Kasumi-1 (cell line): ENCODE results near the gene TEKT3.

Source experiments
- DNase-seq, 2 experiments: peaks; one replicate each; lab custom pipeline; 2025; lab: John Stamatoyannopoulos, UW

TEKT3 gene

DNA sequence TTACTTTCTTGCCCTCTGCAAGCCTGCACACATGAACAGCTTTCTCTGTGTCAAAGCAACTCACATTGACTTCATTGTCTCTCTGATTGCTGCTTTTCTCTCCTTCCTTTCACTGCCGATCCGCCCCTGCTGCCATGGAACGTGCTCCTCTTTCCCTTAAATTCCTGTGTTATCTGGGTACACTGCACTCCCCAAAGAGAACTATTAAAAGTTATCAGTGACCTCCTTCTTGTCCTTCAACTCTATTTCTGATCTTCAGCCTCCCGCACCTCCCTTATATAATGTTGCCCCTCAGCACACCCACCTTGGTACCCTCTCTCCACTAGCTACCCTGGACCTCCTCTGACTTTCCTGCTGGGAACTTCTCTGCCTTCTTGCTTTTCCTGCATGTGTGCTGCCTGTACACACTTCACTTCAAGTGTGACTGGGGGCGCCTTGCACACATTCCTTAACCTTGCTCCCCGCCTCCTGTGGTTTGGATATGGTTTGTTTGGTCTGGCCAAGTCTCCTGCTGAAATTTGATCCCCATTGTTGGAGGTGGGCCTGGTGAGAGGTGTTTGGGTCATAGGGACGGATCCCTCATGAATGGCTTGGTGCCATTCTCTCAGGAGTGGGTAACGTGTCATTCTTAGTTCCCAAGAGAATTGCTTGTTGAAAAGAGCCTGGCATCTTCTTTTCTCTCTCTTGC is 49.6 kb downstream of the TEKT3 start:
- no peak for DNase-seq

DNA sequence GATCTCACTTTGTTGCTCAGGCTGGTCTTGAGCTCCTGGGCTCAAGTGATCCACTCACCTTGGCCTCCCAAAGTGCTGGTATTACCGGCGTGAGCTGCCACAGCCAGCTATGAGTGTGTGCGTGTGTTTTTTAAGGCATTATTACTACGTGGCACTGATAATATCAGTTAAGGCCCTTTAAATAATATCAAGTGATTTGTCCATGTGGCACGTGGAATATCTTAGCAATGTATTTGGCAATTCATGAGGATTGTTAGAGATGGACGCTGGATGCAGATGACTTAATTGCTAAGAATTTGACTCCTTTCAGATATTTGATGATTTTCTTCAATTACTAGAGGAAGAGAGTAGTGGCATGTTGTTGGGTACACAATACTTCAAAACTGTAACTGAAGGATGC is 50.8 kb downstream of the TEKT3 start:
- no peak for DNase-seq

DNA sequence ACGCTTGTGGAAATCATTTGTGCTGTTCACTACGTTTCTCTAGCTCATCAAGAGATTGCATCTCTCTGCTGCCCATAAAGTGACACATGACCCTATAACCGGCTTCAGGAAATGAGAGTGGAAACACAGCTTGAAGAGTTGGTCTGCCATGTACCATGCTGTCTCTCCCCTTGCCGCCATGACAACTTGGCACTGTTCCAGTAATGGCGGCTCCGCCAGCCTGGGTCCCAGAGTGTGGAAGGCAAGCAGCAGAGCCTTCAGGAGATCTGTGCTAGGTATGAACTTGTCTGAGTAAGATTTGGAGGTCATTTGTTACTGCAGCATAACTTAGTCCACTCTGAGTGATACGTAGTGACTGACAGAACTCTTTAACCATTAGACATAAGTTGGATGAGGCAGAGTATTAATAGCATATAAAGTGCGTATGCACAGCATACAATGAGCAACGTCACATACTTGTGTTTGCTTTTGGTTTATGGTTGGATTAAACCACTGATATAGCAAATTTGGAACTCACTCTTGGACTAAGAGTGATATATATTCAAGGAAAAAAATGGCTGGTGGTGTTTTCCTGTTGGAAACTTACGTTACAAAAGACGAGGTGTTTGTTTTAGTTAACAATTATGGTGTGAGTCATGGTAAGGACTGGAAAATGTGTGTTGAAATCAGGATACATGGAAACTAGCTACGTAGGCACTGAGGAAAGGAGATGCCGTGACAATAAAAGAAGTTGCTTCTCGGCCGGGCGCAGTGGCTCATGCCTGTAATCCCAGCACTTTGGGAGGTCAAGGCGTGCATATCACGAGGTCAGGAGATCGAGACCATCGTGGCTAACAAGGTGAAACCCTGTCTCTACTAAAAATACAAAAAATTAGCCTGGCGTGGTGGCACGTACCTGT is 51.9 kb downstream of the TEKT3 start:
- no peak for DNase-seq

DNA sequence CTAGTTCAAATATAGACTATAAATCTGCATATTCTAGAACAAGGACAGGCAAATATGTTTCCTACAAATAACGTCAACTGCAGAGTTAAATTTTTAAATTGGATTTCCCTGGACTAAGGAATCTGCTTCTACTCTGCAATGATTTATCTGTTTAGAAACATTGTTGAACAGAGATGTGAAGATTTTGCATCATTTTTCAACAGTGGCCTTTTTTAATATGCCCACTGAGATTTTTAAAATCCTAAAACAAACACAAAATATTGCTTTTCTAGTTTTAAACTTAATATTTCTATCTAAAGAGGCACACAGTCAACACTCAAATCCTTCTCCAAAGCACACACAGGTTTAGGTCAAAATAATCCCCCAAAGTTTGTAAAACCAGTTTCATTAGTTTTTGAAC is 52.5 kb downstream of the TEKT3 start:
- no peak for DNase-seq

DNA sequence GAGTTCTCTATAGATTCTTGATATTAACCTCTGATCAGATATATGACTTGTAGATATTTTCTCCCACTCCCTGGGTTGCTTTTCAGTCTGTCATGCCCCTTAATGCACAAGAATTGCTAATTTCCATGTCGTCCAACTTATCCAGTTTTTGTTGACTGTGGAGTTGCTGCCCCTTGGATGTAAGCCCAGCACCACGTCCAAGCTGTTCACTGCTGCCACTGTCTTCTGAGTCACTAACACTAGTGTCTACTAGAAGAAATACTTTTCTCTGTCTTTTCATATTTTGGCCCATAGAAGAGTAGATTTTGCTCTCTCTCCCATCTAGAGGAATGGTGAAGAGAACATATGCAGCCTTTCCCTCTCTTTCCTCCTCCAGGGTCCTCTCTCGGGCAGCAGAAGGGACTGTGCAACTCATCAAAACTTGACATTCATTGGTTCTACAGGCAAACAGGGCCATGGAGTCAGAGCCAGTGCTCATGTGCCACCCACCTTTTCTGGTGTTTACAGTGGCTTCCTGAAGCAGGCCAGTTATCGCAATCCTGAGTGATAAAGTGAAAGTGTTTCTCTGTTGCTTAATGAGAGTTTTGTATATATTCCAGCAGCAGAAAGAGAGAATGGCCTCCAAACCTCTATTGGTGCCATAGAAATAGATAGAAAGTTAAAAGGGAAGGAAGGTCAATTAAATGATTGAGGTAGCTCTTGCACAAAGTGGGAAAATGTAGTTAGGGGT is 53.7 kb downstream of the TEKT3 start:
- no peak for DNase-seq

DNA sequence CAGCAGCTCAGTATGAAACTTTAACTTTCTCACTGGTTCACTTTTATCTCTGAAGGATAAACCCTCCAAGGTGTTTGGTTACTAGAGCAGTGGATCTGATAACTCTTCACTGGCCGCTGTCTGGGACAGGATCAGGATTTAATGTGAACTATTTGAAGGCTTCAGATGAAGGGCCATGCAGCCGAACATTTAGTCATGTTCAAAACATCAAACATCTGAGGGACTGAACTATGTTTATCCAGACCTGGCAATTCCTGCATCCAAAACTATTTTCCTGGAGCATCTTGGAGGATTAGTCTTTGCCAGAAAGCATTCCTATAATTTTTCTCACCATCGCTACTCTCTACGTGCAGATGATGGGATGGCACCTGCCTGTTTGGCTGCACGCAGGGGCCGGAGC is 55.9 kb downstream of the TEKT3 start:
- DNase-seq = no peak

DNA sequence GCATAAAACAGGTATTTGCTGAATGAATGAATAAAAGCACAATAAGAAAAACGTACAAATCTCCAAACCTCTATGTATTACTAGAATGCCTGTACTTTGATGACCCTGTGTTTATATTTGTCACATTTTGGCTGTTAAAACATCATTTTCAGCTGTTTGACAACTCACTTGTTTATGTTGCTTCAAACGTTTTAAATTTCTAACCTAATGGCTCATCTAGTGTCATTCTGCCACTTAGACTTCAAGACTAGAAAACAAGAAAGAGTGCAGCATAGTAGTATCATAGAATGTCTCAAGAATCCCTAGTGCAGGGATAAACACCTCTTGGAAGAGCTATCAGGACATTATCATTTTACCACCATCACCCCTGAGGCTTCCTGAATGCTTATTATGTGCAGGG is 56.9 kb downstream of the TEKT3 start:
- no peak for DNase-seq

DNA sequence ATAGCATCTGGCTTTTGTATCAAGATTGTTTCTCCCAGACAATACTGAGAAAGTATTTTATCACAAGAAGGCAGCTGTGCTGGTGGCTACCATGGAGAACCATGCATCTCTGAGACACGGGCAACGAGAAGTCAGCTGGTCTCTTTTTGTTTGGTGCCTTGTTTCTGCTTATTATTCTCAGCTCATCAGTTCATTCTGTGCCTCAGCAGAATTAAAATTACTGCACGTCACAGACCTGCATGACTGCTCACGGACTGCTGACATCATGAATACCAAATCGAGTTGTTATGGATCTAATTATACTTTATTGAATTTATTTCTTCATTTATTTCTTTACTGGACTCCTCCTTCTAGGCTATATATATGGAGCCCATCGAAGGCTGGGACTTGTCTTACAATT is 57.3 kb downstream of the TEKT3 start:
- DNase-seq = no peak

DNA sequence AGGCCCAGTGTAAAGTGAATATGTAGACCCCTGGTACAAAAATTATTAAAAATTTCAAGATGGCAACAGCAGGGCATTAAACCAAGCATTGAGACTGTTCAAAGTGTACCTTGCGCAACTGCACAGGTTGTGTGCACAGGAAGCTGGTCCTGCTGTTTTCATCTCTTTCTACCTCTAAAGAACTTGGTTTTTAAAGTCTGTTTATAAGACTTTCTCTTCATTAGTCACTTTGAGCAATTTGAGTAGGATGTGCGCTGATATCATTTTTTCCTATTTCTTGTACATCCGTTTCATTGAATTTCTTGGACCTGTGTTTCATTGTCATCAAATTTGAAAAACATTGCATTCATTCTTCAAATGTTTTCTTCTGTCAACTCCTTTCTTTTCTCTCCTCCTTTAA is 59.5 kb downstream of the TEKT3 start:
- no peak for DNase-seq

DNA sequence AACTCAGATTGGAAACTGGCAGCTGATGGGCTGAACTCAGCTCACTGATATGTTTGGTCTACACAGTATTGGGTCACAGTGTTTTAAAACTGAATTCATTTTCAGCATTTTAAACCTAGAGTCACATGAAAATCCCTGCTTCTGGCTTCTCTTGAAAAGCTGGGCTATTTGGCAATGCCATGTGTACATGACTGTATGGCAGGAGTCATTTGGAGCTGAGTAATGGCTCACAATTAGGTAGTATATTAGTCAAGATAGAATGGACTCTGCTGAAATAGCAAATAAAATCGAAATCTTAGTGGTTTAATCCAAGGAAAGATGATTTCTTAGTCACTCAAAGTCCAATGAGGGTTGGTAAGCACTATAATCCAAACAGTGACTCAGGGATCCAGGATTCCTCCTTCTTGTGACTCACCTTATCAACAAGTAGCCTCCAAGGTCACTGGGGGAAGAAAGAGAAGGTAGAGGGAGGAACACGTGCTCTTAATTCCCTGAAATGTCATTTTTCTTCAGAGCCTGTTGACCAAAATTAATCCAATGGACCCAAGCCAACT is 62.4 kb downstream of the TEKT3 start:
- DNase-seq = no peak

DNA sequence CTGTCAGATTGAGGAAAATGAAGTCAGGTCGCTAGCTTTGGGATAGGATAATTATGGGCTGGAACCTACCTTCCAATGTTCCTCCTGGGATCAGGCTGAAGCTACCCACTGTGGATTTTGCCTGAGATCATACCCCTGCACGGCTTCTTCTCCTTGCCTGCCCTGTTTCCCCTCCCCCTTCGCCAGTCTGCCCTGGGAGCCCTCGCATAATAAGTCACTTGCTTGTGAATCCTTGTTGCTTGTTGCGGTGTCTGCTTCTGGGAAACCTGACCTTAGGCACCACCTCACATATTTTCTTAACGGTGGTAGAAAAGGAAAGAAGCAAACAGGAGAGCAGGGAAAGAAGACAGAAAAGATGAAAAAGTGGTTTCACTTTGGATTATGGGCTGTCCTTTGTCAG is 63.0 kb downstream of the TEKT3 start:
- DNase-seq = no peak

DNA sequence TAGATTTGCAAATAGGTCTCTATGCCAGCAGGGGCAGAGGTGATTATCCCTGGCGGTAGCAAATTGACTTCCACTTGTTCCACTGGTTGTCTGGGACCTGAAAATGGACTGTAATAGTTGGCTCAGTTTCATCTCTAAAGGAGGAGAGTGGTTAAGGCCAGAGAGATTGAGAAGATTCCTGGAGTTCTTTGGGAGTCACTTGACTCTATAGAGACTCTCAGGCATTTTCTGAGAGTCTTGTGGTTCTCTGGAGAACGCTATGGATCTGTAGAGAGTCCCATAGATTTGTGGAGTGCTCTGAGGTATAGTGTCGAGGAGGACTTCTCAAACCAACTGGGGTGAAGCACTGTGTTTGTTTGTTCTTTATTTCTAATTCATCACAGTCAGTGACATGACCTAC is 67.4 kb downstream of the TEKT3 start:
- no peak for DNase-seq

DNA sequence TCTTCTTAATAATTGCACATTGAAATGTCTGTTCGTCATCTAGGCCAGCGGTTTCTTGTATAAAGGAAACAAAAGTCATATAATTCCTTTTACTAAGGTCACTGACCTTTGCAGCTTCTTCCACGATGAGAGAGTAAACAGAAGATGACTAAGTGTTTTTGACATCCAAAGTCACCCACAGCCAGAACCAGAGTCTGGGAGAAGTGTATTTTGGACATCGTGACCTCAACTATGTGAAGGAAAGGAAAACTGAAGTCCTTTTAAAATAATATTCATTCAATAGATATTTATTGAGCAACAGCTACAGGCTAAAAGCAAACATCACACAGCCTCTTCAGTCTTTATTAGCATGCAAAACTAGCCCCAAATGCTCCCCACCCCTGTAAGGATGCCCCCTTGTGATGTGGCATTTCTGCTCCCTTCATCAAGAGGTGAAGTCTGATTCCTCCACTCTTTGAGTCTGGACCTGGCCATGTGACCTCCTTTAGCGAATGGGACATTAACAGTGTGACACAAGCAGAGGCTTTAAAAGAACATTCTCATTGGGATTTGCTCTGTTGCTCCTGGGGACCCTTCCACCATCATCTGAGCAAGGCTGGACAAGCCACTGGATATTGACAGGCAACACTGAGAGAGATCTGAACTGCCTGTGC is 68.1 kb downstream of the TEKT3 start:
- DNase-seq = no peak

DNA sequence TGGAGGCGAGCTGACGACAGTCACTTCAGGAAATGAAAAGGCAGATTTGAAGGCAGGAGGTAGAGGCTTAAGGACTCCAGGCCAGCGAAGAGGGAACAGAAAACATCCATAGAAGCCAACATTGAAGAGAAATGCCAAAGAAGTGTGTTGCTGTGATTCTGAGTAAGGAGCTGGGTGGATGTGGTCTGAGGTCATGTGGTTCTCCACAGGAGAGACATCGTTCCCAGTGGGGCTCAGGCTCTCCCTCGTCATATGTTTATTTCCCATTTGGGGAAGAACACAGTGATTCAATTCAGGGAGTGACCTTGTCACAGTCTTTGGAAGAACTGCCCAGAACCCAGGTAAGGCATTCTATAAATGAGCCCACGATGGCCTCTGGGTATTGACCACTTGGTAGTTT is 69.7 kb downstream of the TEKT3 start:
- DNase-seq = no peak

DNA sequence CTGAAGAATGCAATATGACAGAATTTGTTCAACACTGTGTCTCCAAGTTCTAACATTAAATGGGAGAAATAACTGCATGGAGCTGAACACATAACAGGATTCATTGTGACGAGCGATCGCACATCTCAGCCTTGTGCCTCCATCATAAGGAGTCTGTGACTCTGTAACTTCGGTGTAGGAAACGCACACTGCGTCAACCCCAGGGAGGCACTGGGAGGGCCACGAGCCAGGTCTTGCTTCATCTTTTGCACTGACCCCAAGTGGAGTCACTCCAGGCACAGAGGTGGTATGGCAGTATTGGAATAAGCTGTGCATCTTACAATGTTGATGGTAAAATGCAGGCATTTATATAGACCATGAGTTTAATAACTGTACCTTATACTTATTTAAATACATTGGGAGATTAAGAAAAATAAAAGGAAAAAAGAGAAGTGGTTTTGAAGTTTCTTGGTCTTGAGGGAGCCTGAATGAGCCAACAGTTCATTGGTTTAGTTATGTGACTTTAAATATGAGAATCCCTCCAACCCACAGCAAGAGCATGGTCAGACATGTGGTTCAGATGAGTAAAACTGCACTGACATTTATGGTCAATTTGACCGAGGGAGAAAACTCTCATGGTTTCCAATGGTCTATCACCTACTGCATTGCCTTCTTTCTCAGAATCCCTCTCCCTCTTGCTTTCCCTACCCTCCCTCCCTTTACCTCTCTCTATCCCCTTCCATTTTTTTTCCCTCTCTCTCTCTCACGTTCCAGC is 70.6 kb downstream of the TEKT3 start:
- DNase-seq = no peak

DNA sequence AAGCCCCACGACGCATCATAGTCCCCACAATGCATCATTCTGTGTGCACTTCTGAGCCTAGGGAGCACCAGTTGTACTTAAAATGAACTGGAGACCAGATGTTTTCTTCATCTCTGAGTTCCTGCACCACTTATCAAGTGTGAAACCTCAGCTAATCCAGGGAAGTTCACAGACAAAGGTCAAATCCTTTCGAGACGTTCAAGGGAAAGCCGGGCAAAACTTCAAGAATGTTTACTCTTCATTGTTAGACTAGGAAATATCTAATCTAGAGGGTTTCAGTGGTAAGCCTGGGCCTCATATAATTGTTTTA is 71.7 kb downstream of the TEKT3 start:
- no peak for DNase-seq

DNA sequence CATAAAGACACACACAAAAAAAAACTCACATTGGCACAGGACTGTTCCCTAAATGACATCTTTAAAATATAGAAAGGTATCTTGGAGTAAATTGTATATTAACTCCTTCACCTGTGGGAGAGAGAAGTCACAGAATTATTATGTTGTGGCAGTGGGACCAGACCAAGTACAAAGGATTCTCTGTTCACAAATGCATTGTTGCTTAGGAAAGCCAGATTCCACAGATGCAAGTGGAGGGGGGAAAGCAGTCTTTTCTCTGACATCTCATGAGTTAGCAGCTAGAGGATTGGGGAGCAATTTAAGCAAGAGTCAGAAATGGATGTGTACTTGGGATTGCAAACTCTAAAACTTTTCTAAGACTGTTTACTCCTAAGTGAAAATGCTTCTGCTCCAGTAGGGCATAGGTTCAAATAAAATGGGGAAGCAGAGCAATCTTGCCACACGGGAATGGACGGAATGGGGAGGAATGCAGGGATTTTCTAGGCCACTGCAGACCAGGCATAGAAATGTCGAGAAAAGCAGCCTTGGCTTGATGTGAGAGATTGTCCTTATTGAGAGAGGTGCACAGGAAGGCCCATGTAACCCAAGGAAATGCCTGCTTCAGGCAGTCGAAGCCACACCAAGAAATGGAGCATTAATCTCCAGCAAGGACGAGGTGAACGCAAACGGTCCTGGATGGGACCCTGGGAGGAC is 72.2 kb downstream of the TEKT3 start:
- DNase-seq = no peak

DNA sequence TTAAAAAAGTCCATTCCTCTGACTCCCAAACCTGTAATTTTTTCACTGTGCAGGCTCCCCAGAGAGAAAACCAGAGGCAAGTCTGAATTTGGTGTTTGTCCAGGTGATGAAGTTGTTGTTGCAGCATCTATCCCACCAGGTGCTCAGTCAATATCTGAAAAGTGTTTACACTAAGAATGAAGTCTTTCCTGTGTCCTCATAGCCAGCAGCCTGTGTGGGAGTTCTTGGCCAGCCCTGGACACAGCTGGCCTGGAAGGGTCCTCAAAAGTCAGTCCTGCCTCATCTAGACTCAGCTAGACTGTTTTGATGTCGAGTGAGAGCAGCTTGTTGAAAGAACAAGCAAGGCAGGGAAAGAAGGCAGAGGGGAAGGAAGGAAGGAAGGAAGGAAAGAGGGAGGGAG is 72.9 kb downstream of the TEKT3 start:
- no peak for DNase-seq

DNA sequence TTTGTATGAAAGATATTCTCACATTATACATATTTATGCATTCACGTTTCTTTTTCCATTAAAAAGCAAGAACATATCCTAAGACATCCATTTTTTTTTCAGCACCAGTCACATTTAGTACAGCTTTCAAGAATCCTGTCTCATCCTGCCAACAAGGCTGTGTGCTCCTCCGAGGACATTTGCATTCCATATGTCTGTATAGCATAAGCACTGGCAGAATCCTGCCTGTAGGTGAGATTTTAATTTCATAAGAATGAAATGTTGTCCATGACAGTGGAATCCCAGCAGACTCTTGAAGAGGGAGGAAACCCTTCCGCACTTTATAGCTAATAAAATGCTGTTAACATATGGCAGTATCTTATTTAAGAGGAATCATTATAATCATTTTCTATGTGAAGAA is 73.4 kb downstream of the TEKT3 start:
- DNase-seq = no peak

DNA sequence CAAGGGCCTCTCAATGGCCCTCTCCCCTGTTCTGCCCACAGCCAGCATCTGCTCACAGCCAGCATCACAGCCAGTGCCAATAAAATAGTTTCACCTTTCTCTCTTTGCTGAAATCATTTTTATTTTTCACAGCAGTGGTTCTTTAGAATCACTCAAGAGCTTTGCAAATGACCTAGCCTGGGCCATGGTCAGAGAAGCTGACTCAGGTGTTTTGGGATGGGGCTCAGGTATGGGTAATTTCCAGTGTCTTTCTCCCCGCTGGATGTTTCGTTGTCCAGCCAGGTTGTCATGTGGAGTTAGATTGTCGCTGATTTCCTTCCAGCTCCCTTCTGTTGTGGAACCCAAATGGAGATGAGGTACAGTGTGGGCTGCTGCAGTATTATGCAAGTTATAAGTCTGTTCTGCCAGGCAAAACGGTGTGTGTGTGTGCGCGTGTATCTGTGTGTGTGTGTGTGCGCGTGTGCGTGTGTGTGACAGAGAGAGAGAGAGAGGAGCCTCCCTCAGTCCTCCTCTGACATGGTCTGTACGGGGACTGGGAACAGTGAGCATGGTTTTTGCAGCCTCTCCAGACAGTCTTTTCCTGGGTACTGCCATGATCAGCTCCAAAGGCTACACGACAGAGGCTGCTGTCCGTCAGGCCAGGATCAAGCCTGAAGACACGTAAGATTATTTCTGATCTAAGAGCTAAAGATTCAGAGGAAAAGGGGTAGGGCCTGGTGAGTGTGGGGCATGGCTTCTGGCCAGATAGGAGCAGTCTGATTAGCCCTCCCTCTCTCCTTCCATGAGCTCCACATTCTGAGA is 74.9 kb downstream of the TEKT3 start:
- DNase-seq = no peak
